ENCODE data around the gene LRCH1. TPM values are rescaled to one million over a fixed set of nuclear protein-coding genes. Genes with fewer than 3 reads are reported as not detected.
A peak's percentile ranks its signal among the peaks of the same experiment; 100 is the strongest.

LRCH1 gene
- total and polyA plus RNA-seq, 2 of the 13 experiments (the other 11 are each of a cell fraction or from before 2014, with no cell fraction given), result 4.1 to 12.6 TPM

DNA sequence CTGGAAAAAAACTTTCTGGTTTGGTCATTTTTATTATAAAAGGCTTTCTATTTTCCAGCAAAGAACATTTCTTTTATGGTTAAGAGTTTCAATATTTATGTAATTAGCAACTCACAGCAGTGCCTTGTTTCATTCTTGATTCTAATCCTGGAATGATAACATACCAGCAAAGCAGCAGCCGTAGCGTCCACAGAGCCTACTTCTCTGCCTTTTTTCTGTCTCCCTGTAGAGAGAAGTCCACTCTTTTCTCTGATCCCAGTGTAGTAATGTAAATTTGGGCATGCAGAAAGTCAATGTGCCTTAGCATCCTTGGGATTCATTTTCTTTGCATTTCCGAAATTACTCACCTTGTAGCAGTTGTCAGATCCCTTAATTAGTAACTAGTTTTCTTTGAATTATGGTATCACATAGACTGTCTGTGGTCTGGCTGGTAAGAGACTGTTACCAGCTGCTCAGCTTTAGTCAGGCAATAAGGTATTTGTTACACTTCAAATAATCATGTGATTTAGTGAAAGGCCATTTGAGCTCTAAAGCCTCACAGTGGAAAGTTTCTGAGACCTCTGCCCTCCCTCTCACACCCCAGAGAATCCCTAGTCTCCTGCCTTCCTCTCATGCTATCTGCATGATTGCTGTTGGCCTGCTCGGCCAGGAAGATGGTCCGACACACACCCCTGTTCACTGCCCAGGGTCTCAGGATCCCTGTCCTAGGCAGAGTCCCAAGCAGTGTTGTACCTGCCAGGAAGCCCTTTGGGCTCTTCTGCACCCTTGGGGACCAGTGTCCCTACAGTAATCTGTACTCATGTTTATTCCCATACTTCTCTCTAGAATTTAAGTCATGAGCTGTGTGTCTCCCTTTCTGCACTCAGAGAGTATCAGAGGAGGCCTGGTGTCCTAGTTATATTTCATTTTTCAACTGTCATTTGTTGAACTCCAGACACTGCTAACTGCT, 86.3 kb downstream of the LRCH1 start:
- DNase-seq (ENCODE audit: low spot score), result peak; percentile 20
- BruUV-seq (replicated peaks), result no TSS peak
- Histone ChIP-seq H3K36me3 (replicated peaks in 1 of 2; ENCODE audit: control insufficient read depth in 1 of 2, insufficient read depth in 2 of 2, low read length in 2 of 2) (no peaks in the 10 kb centered on the region; a peak in 1 of 5 replicates), H3K27me3 (ENCODE audit: control insufficient read depth in 1 of 2, insufficient read depth in 2 of 2, low read length in 2 of 2) (no peaks in the 10 kb centered on the region), H3K4me1 (ENCODE audit: insufficient read depth, low read length) (peaks cover 47% of the 10 kb centered on the region), H3K4me2 (ENCODE audit: low read depth, low read length) (0 out of 2 replicates have a peak overlapping the region, but pooled peaks have one; percentile 29), H2AFZ (ENCODE audit: low read length) (no peak overlapping the region), H3K79me2 (ENCODE audit: insufficient read depth, low read length) (peaks cover 47% of the 10 kb centered on the region), H3K27ac (ENCODE audit: extremely low read length, insufficient read depth, low read length) (peak overlapping the region; percentile 9), H3K4me3 (replicated peaks in 1 of 3; ENCODE audit: insufficient read depth in 1 of 3, low read depth in 2 of 3, low read length in 3 of 3) (no peak overlapping the region), H3K9me3 (ENCODE audit: low read length) (no peaks in the 10 kb centered on the region), H3K9ac (ENCODE audit: insufficient read depth, low read depth, low read length) (no peak overlapping the region), H4K20me1 (ENCODE audit: insufficient read depth, low read length) (no peaks in the 10 kb centered on the region)
- no peak for FAIRE-seq
- intact Hi-C loops (cut with micrococcal nuclease; ENCODE audit: unreplicated experiment) (no loop called here), in situ Hi-C loops (cut with HindIII; ENCODE audit: extremely low pct_ligation_motif_present, low pct_unique_long_range_greater_than_20kb) (no loop called here)
- 87% methylated on average over 3 of the region's 5 CpGs for WGBS (ENCODE audit: low lambda C conversion rate)
- ChIA-PET CTCF (ENCODE audit: low intra/inter-chr PET ratio, low total read pairs) (no interaction called here), POLR2A (no interaction called here)
- ATAC-seq, result peak; percentile 68
- no peak for TF ChIP-seq ZNF430 (CRISPR knock-in tag; IDR thresholded peaks at IDR 0.05)
- no peak for TF ChIP-seq ZBTB37 (CRISPR knock-in tag; IDR thresholded peaks at IDR 0.05)
- TF ChIP-seq, protein P1, sequence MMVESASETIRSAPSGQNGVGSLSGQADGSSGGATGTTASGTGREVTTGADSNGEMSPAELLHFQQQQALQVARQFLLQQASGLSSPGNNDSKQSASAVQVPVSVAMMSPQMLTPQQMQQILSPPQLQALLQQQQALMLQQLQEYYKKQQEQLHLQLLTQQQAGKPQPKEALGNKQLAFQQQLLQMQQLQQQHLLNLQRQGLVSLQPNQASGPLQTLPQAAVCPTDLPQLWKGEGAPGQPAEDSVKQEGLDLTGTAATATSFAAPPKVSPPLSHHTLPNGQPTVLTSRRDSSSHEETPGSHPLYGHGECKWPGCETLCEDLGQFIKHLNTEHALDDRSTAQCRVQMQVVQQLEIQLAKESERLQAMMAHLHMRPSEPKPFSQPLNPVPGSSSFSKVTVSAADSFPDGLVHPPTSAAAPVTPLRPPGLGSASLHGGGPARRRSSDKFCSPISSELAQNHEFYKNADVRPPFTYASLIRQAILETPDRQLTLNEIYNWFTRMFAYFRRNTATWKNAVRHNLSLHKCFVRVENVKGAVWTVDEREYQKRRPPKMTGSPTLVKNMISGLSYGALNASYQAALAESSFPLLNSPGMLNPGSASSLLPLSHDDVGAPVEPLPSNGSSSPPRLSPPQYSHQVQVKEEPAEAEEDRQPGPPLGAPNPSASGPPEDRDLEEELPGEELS (CRISPR knock-in tag; IDR thresholded peaks at IDR 0.05), result no peak
- TF ChIP-seq SMAD9 (CRISPR knock-in tag; IDR thresholded peaks at IDR 0.05), result no peak
- TF ChIP-seq, protein P2, sequence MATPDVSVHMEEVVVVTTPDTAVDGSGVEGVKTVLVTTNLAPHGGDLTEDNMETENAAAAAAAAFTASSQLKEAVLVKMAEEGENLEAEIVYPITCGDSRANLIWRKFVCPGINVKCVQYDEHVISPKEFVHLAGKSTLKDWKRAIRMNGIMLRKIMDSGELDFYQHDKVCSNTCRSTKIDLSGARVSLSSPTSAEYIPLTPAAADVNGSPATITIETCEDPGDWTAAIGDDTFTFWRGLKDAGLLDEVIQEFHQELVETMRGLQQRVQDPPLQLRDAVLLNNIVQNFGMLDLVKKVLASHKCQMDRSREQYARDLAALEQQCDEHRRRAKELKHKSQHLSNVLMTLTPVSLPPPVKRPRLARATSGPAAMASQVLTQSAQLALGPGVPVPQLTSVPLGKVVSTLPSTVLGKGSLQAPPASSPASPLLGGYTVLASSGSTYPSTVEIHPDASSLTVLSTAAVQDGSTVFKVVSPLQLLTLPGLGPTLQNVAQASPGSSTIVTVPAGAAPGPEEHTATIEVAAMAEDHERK (CRISPR knock-in tag; IDR thresholded peaks at IDR 0.05; ENCODE audit: low read depth), result no peak
- no peak for TF ChIP-seq ZNF720 (CRISPR knock-in tag; IDR thresholded peaks at IDR 0.05)
- TF ChIP-seq, protein P3, sequence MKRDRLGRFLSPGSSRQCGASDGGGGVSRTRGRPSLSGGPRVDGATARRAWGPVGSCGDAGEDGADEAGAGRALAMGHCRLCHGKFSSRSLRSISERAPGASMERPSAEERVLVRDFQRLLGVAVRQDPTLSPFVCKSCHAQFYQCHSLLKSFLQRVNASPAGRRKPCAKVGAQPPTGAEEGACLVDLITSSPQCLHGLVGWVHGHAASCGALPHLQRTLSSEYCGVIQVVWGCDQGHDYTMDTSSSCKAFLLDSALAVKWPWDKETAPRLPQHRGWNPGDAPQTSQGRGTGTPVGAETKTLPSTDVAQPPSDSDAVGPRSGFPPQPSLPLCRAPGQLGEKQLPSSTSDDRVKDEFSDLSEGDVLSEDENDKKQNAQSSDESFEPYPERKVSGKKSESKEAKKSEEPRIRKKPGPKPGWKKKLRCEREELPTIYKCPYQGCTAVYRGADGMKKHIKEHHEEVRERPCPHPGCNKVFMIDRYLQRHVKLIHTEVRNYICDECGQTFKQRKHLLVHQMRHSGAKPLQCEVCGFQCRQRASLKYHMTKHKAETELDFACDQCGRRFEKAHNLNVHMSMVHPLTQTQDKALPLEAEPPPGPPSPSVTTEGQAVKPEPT (CRISPR knock-in tag; IDR thresholded peaks at IDR 0.05; ENCODE audit: low read depth), result no peak
- TF ChIP-seq, protein P4, sequence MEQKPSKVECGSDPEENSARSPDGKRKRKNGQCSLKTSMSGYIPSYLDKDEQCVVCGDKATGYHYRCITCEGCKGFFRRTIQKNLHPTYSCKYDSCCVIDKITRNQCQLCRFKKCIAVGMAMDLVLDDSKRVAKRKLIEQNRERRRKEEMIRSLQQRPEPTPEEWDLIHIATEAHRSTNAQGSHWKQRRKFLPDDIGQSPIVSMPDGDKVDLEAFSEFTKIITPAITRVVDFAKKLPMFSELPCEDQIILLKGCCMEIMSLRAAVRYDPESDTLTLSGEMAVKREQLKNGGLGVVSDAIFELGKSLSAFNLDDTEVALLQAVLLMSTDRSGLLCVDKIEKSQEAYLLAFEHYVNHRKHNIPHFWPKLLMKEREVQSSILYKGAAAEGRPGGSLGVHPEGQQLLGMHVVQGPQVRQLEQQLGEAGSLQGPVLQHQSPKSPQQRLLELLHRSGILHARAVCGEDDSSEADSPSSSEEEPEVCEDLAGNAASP (CRISPR knock-in tag; IDR thresholded peaks at IDR 0.05; ENCODE audit: borderline replicate concordance), result no peak
- TF ChIP-seq EEA1 (CRISPR knock-in tag; IDR thresholded peaks at IDR 0.05; ENCODE audit: borderline replicate concordance), result no peak
- TF ChIP-seq RAD51 (IDR thresholded peaks at IDR 0.05; ENCODE audit: borderline replicate concordance), result no peak
- no peak for TF ChIP-seq MXI1 (IDR thresholded peaks at IDR 0.05; ENCODE audit: borderline replicate concordance, low read depth, low read length)
- TF ChIP-seq, protein P5, sequence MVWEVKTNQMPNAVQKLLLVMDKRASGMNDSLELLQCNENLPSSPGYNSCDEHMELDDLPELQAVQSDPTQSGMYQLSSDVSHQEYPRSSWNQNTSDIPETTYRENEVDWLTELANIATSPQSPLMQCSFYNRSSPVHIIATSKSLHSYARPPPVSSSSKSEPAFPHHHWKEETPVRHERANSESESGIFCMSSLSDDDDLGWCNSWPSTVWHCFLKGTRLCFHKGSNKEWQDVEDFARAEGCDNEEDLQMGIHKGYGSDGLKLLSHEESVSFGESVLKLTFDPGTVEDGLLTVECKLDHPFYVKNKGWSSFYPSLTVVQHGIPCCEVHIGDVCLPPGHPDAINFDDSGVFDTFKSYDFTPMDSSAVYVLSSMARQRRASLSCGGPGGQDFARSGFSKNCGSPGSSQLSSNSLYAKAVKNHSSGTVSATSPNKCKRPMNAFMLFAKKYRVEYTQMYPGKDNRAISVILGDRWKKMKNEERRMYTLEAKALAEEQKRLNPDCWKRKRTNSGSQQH (CRISPR knock-in tag; IDR thresholded peaks at IDR 0.05; ENCODE audit: low read depth), result no peak
- no peak for TF ChIP-seq ZNF124 (CRISPR knock-in tag; IDR thresholded peaks at IDR 0.05)

All from HepG2 (cell line).